A673 (cell line): ENCODE results near the gene RANBP3. TPM values are rescaled to one million over a fixed set of nuclear protein-coding genes. Genes with fewer than 3 reads are reported as not detected.

ENCODE experiments used
- BruUV-seq: library from RNA; stranded (reverse); fragments of 400-500 nt; replicated peaks from 2 replicates; lab custom pipeline; 2021; lab: Mats Ljungman, UMichigan
- CTCF ChIA-PET: fragments of 300-600 bp; sonication (Branson Sonifier 250); formaldehyde crosslinking; loops from one replicate; lab custom pipeline; 2022; ENCODE audit warnings: antibody characterized with exemption; lab: Charles Lee
- POLR2A ChIA-PET: fragments of 300-600 bp; sonication (Branson Sonifier 250); formaldehyde crosslinking; loops from one replicate; lab custom pipeline; 2022; ENCODE audit warnings: antibody characterized with exemption; ENCODE audit not compliant: low non-redundant PET; lab: Charles Lee
- DNase-seq: peaks from one replicate; pipeline ENCODE4 v3.0.0-alpha.2; 2015; ENCODE audit warnings: low spot score
- H3K27ac ChIP-seq: fragments of 200-600 bp; sonication (generic); 2 replicates; pipeline ENCODE4 v1.5.1; 2016; ENCODE audit warnings: mixed run types, low read depth, mild to moderate bottlenecking, mixed read lengths, antibody characterized with exemption, low read length; ENCODE audit not compliant: poor library complexity, severe bottlenecking
- H3K27me3 ChIP-seq: fragments of 200-600 bp; sonication (generic); replicated peaks from 2 replicates; pipeline ENCODE4 v1.6.1; 2017; ENCODE audit warnings: mixed run types, low read depth, mild to moderate bottlenecking, mixed read lengths, antibody characterized with exemption, low read length; ENCODE audit not compliant: insufficient read depth, poor library complexity
- H3K36me3 ChIP-seq: fragments of 200-600 bp; sonication (generic); 2 replicates; pipeline ENCODE4 v1.6.1; 2016; ENCODE audit warnings: mixed run types, mild to moderate bottlenecking, mixed read lengths, antibody characterized with exemption, low read length; ENCODE audit not compliant: insufficient read depth, poor library complexity, severe bottlenecking
- H3K4me1 ChIP-seq: fragments of 200-600 bp; sonication (generic); 2 replicates; pipeline ENCODE4 v1.6.1; 2017; ENCODE audit warnings: mixed run types, mild to moderate bottlenecking, mixed read lengths, antibody characterized with exemption, low read length; ENCODE audit not compliant: insufficient read depth, poor library complexity, severe bottlenecking
- H3K4me3 ChIP-seq: fragments of 200-600 bp; sonication (generic); 2 replicates; pipeline ENCODE4 v1.5.1; 2016; ENCODE audit warnings: low read depth, mixed run types, mild to moderate bottlenecking, mixed read lengths, low read length; ENCODE audit not compliant: poor library complexity, severe bottlenecking
- H3K9me3 ChIP-seq: fragments of 200-600 bp; sonication (generic); 2 replicates; pipeline ENCODE4 v1.6.1; 2016; ENCODE audit warnings: mixed run types, low read depth, mild to moderate bottlenecking, mixed read lengths, antibody characterized with exemption, low read length; ENCODE audit not compliant: poor library complexity, severe bottlenecking
- EZH2 ChIP-seq: fragments of 200-600 bp; sonication (generic); IDR thresholded peaks from 2 replicates; pipeline ENCODE4 v1.6.1; 2017; ENCODE audit warnings: borderline replicate concordance, low read depth, mild to moderate bottlenecking, mixed read lengths, antibody characterized with exemption, low read length; ENCODE audit not compliant: poor library complexity, severe bottlenecking
- intact Hi-C: fragments of 100-400 bp; cut with micrococcal nuclease; formaldehyde crosslinking; loops from one replicate; pipeline ENCODE4 v1.10.0; 2022; ENCODE audit not compliant: unreplicated experiment
- total RNA-seq: library from RNA; stranded (reverse); gene quantifications from 2 replicates; pipeline ENCODE4 v1.2.3, GENCODE V29; 2021
- TF ChIP-seq, protein P1 (sequence below): fragments of 300-800, 200-600 bp; sonication (generic); conservative IDR thresholded peaks from 2 replicates; pipeline ENCODE4 v1.5.1; 2017; ENCODE audit warnings: low read depth, mild to moderate bottlenecking, antibody characterized with exemption, low read length, moderate library complexity, mixed read lengths

Gene RANBP3
- total RNA-seq, 1 experiment from 2014 or later, result 130 TPM

GRCh38 chr19:5937550-5937949 is 40.4 kb downstream of the RANBP3 start:
- BruUV-seq, result no TSS peak
- intact Hi-C loops, result no loop called here
- no peak for TF ChIP-seq EZH2
- TF ChIP-seq, protein P1, sequence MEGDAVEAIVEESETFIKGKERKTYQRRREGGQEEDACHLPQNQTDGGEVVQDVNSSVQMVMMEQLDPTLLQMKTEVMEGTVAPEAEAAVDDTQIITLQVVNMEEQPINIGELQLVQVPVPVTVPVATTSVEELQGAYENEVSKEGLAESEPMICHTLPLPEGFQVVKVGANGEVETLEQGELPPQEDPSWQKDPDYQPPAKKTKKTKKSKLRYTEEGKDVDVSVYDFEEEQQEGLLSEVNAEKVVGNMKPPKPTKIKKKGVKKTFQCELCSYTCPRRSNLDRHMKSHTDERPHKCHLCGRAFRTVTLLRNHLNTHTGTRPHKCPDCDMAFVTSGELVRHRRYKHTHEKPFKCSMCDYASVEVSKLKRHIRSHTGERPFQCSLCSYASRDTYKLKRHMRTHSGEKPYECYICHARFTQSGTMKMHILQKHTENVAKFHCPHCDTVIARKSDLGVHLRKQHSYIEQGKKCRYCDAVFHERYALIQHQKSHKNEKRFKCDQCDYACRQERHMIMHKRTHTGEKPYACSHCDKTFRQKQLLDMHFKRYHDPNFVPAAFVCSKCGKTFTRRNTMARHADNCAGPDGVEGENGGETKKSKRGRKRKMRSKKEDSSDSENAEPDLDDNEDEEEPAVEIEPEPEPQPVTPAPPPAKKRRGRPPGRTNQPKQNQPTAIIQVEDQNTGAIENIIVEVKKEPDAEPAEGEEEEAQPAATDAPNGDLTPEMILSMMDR, result no peak
- POLR2A ChIA-PET, result no interaction called here
- CTCF ChIA-PET, result no interaction called here
- H3K4me3 ChIP-seq, result no peak overlapping the region
- H3K9me3 ChIP-seq, result no peaks in the 10 kb centered on the region
- no peaks in the 10 kb centered on the region for H3K4me1 ChIP-seq
- peaks cover 45% of the 10 kb centered on the region for H3K36me3 ChIP-seq
- H3K27me3 ChIP-seq, result no peaks in the 10 kb centered on the region
- no peak for DNase-seq
- no peak overlapping the region for H3K27ac ChIP-seq

GRCh38 chr19:5936292-5936592 is 41.7 kb downstream of the RANBP3 start:
- intact Hi-C loops, result no loop called here
- no TSS peak for BruUV-seq

DNA sequence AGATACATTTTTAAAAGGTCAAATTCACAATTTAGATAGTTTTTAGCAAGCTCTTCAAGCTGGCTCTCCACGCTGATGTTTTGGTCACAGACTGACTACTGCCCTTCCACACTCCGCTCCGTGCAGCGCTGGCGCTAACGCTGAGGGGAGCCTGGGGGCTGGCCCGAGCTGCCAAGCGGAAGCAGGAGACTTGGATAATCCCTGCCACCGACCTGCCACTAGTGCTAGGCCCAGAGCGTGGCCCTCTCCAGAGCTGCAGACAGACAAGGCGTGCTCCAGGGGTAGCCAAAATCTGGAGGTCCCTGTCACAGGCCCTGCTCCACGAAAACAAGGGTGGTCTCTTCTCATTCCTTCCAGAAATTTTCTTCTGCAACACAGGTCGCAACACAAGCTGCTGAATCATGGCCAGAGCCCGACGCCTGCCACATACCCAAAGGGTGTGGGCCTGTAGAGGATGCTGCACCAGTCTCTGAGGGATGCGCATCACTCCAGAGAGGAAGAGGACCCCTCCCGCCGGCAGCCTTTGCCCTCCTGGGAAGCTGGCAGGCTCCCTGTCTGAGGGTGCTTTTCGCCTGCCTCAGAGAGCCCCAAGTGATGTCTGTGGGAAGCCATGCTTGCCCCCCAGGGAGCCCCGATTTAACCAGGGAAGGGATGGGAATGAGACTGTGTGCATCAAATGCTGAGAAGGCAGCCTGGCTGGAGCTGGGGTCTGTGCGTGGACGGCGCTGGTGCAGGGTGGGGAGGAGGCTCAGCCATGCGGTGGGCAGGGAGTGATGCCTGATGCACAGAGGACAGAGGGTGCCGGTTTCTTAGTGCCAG is 42.3 kb downstream of the RANBP3 start:
- no TSS peak for BruUV-seq
- no peak for DNase-seq
- H3K27me3 ChIP-seq, result no peaks in the 10 kb centered on the region
- no peak overlapping the region for H3K27ac ChIP-seq
- CTCF ChIA-PET, result interaction anchor here (1.1 kb wide), 1 partner anchor 132 kb away, joined by 3 read pairs; no protein-coding TSS in a partner anchor
- POLR2A ChIA-PET, result no interaction called here
- H3K4me1 ChIP-seq, result no peaks in the 10 kb centered on the region
- H3K36me3 ChIP-seq, result peaks cover 46% of the 10 kb centered on the region
- TF ChIP-seq, protein P1, result no peak
- no peak for TF ChIP-seq EZH2
- H3K9me3 ChIP-seq, result no peaks in the 10 kb centered on the region
- H3K4me3 ChIP-seq, result no peak overlapping the region
- intact Hi-C loops, result no loop called here

More at GRCh38 chr19:5936292-5936592, 41.7 kb downstream of the RANBP3 start:
- peaks cover 46% of the 10 kb centered on the region for H3K36me3 ChIP-seq
- no peak overlapping the region for H3K4me3 ChIP-seq
- TF ChIP-seq, protein P1, result no peak
- TF ChIP-seq EZH2, result no peak
- H3K27me3 ChIP-seq, result no peaks in the 10 kb centered on the region
- H3K9me3 ChIP-seq, result no peaks in the 10 kb centered on the region
- no peak overlapping the region for H3K27ac ChIP-seq
- POLR2A ChIA-PET, result no interaction called here
- CTCF ChIA-PET, result interaction anchor here (0.7 kb wide), 1 partner anchor 32 kb away, joined by 12 read pairs; no protein-coding TSS in a partner anchor
- DNase-seq, result no peak
- no peaks in the 10 kb centered on the region for H3K4me1 ChIP-seq
